WTC11 (cell line): ENCODE results near the gene DKK3. TPM values are rescaled to one million over a fixed set of nuclear protein-coding genes. Genes with fewer than 3 reads are reported as not detected.

Source experiments
- ATAC-seq: fragments of 200-7000 bp; cut with Tn5 transposase; 2 replicates; pipeline ENCODE4 v1.10.0; 2021; ENCODE audit warnings: mild to moderate bottlenecking, moderate library complexity
- CTCF ChIA-PET: fragments of 300-600 bp; sonication (Branson Sonifier 250); formaldehyde crosslinking; loops from one replicate; lab custom pipeline; 2021; ENCODE audit warnings: antibody characterized with exemption; lab: Charles Lee
- POLR2A ChIA-PET: fragments of 350-600 bp; sonication (Branson Sonifier 250); formaldehyde crosslinking; loops from one replicate; lab custom pipeline; 2021; ENCODE audit warnings: antibody characterized with exemption; lab: Charles Lee
- DNase-seq: peaks from one replicate; pipeline ENCODE4 v3.0.0; 2021; ENCODE audit warnings: low spot score
- H3K27ac Mint-ChIP-seq: 2 replicates; pipeline ENCODE4 v1.8.0; 2021; ENCODE audit warnings: mixed read lengths
- H3K27me3 Mint-ChIP-seq: 2 replicates; pipeline ENCODE4 v1.8.0; 2021; ENCODE audit warnings: low read depth, mild to moderate bottlenecking, moderate library complexity, mixed read lengths
- H3K36me3 Mint-ChIP-seq: 2 replicates; pipeline ENCODE4 v1.8.0; 2021; ENCODE audit warnings: mixed read lengths
- H3K4me1 Mint-ChIP-seq: 2 replicates; pipeline ENCODE4 v1.8.0; 2022; ENCODE audit warnings: mixed read lengths
- H3K4me3 Mint-ChIP-seq: 2 replicates; pipeline ENCODE4 v1.8.0; 2021; ENCODE audit warnings: mild to moderate bottlenecking, moderate library complexity, mixed read lengths
- H3K9me3 Mint-ChIP-seq: 2 replicates; pipeline ENCODE4 v1.8.0; 2021; ENCODE audit warnings: mixed read lengths
- ARID4B ChIP-seq: sonication (generic); formaldehyde crosslinking; IDR thresholded peaks from 2 replicates; pipeline ENCODE4 v1.8.0; 2023; ENCODE audit warnings: missing genetic modification reagents, mild to moderate bottlenecking, borderline replicate concordance
- ATF1 ChIP-seq: sonication (generic); formaldehyde crosslinking; IDR thresholded peaks from 2 replicates; pipeline ENCODE4 v1.8.1; 2023; ENCODE audit warnings: mild to moderate bottlenecking, moderate library complexity, missing genetic modification reagents
- ATF3 ChIP-seq: sonication (generic); formaldehyde crosslinking; conservative IDR thresholded peaks from 2 replicates; pipeline ENCODE4 v1.8.1; 2022; ENCODE audit warnings: mild to moderate bottlenecking, missing genetic modification reagents
- CREB1 ChIP-seq: sonication (generic); formaldehyde crosslinking; IDR thresholded peaks from 2 replicates; pipeline ENCODE4 v1.8.0; 2023; ENCODE audit warnings: mild to moderate bottlenecking, missing genetic modification reagents
- ERG ChIP-seq: fragments of 250-450 bp; sonication (Bioruptor Pico); IDR thresholded peaks from 2 replicates; pipeline ENCODE4 v1.8.0; 2021; ENCODE audit warnings: mild to moderate bottlenecking
- ESRRA ChIP-seq: sonication (generic); formaldehyde crosslinking; IDR thresholded peaks from 2 replicates; pipeline ENCODE4 v1.8.1; 2022; ENCODE audit warnings: mild to moderate bottlenecking, missing genetic modification reagents, borderline replicate concordance
- FOXJ3 ChIP-seq: sonication (generic); formaldehyde crosslinking; IDR thresholded peaks from 2 replicates; pipeline ENCODE4 v1.9.0; 2021; ENCODE audit warnings: missing genetic modification reagents, mild to moderate bottlenecking, borderline replicate concordance
- GABPB1 ChIP-seq: sonication (generic); formaldehyde crosslinking; IDR thresholded peaks from 2 replicates; pipeline ENCODE4 v1.8.1; 2023; ENCODE audit warnings: mild to moderate bottlenecking, missing genetic modification reagents
- HMGXB4 ChIP-seq: sonication (generic); formaldehyde crosslinking; IDR thresholded peaks from 2 replicates; pipeline ENCODE4 v1.8.1; 2023; ENCODE audit warnings: mild to moderate bottlenecking, moderate library complexity, missing genetic modification reagents
- KAT7 ChIP-seq: sonication (generic); formaldehyde crosslinking; IDR thresholded peaks from 2 replicates; pipeline ENCODE4 v1.8.1; 2023; ENCODE audit warnings: missing genetic modification reagents, mild to moderate bottlenecking, borderline replicate concordance
- NR1H2 ChIP-seq: sonication (generic); formaldehyde crosslinking; IDR thresholded peaks from 2 replicates; pipeline ENCODE4 v1.9.0; 2021; ENCODE audit warnings: mild to moderate bottlenecking, moderate library complexity, missing genetic modification reagents
- SOX15 ChIP-seq: fragments of 250-450 bp; sonication (Bioruptor Pico); IDR thresholded peaks from 2 replicates; pipeline ENCODE4 v1.9.0; 2021; ENCODE audit warnings: mild to moderate bottlenecking
- STAT6 ChIP-seq: sonication (generic); formaldehyde crosslinking; conservative IDR thresholded peaks from 2 replicates; pipeline ENCODE4 v1.8.1; 2023; ENCODE audit warnings: mild to moderate bottlenecking, low read depth, missing genetic modification reagents, moderate library complexity
- TCF7 ChIP-seq: sonication (generic); formaldehyde crosslinking; IDR thresholded peaks from 2 replicates; pipeline ENCODE4 v1.8.0; 2022; ENCODE audit warnings: mild to moderate bottlenecking, low read depth, missing genetic modification reagents, moderate library complexity
- TEAD4 ChIP-seq: sonication (generic); formaldehyde crosslinking; IDR thresholded peaks from 2 replicates; pipeline ENCODE4 v1.8.0; 2022; ENCODE audit warnings: mild to moderate bottlenecking, missing genetic modification reagents
- ZNF263 ChIP-seq: sonication (generic); formaldehyde crosslinking; IDR thresholded peaks from 2 replicates; pipeline ENCODE4 v1.8.1; 2022; ENCODE audit warnings: low read depth, mild to moderate bottlenecking, moderate library complexity, missing genetic modification reagents
- ZNF396 ChIP-seq: fragments of 250-450 bp; sonication (Bioruptor Pico); IDR thresholded peaks from 2 replicates; pipeline ENCODE4 v1.8.0; 2021; ENCODE audit warnings: mild to moderate bottlenecking, moderate library complexity, borderline replicate concordance
- ZNF416 ChIP-seq: fragments of 250-450 bp; sonication (Bioruptor Pico); IDR thresholded peaks from 2 replicates; pipeline ENCODE4 v1.9.0; 2021; ENCODE audit warnings: mild to moderate bottlenecking, inconsistent platforms
- total RNA-seq: library from RNA; stranded (reverse); gene quantifications from 3 replicates; pipeline ENCODE4 v1.2.3, GENCODE V29; 2021
- TF ChIP-seq, protein P1 (sequence below): fragments of 250-450 bp; sonication (Bioruptor Pico); IDR thresholded peaks from 2 replicates; pipeline ENCODE4 v1.9.0; 2021; ENCODE audit warnings: moderate library complexity, mild to moderate bottlenecking, inconsistent platforms, borderline replicate concordance
- TF ChIP-seq, protein P2 (sequence below): sonication (generic); formaldehyde crosslinking; IDR thresholded peaks from 2 replicates; pipeline ENCODE4 v1.8.1; 2022; ENCODE audit warnings: missing genetic modification reagents, borderline replicate concordance
- TF ChIP-seq, protein P3 (sequence below): sonication (generic); formaldehyde crosslinking; IDR thresholded peaks from 2 replicates; pipeline ENCODE4 v1.8.1; 2022; ENCODE audit warnings: low read depth, mild to moderate bottlenecking, moderate library complexity, missing genetic modification reagents, borderline replicate concordance

DKK3 gene
- total RNA-seq, 1 experiment from 2014 or later = 17.6 TPM

- no peak for ATAC-seq
- Mint-ChIP-seq H3K4me3 (no peak overlapping the region), H3K9me3 (no peaks in the 10 kb centered on the region), H3K4me1 (peaks cover 19% of the 10 kb centered on the region), H3K27me3 (no peaks in the 10 kb centered on the region; the same call in 1 of the 2 replicates), H3K36me3 (peaks cover 3% of the 10 kb centered on the region; the same call in 1 of the 2 replicates), H3K27ac (no peak overlapping the region)
- DNase-seq = no peak
- ChIA-PET CTCF (interaction anchor here (2.9 kb wide), 1 partner anchor 15 kb away, joined by 11 read pairs; no protein-coding TSS in a partner anchor), POLR2A (no interaction called here)
- TF ChIP-seq GABPB1 (no peak), ERG (CRISPR knock-in tag) (no peak), ZNF416 (no peak), SOX15 (CRISPR knock-in tag) (no peak), KAT7 (no peak), ESRRA (CRISPR knock-in tag) (no peak), TCF7 (CRISPR knock-in tag) (no peak), HMGXB4 (no peak), TEAD4 (CRISPR knock-in tag) (no peak), ATF1 (CRISPR knock-in tag) (no peak)
These were observed 27.1 kb downstream of the DKK3 start for GRCh38 chr11:11981364-11981763.

- H3K27me3 Mint-ChIP-seq = no peaks in the 10 kb centered on the region; the same call in 1 of the 2 replicates
- POLR2A ChIA-PET = no interaction called here
- CTCF ChIA-PET = interaction anchor here (0.7 to 2.3 kb wide), 2 partner anchors 14 to 493 kb away, joined by 3 to 10 read pairs; no protein-coding TSS in a partner anchor
- H3K36me3 Mint-ChIP-seq = peaks cover 3% of the 10 kb centered on the region; the same call in 1 of the 2 replicates
- H3K4me1 Mint-ChIP-seq = peaks cover 20% of the 10 kb centered on the region
- H3K4me3 Mint-ChIP-seq = no peak overlapping the region
- ATAC-seq (no peak), DNase-seq (no peak)
- no peak overlapping the region for H3K27ac Mint-ChIP-seq
- no peaks in the 10 kb centered on the region for H3K9me3 Mint-ChIP-seq
- TF ChIP-seq ATF3 = no peak
- TF ChIP-seq, protein P1, sequence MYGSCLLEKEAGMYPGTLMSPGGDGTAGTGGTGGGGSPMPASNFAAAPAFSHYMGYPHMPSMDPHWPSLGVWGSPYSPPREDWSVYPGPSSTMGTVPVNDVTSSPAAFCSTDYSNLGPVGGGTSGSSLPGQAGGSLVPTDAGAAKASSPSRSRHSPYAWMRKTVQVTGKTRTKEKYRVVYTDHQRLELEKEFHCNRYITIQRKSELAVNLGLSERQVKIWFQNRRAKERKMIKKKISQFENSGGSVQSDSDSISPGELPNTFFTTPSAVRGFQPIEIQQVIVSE = no peak
- TF ChIP-seq NR1H2 (CRISPR knock-in tag) = no peak
- TF ChIP-seq SOX15 (CRISPR knock-in tag) = no peak
- no peak for TF ChIP-seq ESRRA (CRISPR knock-in tag)
- TF ChIP-seq, protein P2, sequence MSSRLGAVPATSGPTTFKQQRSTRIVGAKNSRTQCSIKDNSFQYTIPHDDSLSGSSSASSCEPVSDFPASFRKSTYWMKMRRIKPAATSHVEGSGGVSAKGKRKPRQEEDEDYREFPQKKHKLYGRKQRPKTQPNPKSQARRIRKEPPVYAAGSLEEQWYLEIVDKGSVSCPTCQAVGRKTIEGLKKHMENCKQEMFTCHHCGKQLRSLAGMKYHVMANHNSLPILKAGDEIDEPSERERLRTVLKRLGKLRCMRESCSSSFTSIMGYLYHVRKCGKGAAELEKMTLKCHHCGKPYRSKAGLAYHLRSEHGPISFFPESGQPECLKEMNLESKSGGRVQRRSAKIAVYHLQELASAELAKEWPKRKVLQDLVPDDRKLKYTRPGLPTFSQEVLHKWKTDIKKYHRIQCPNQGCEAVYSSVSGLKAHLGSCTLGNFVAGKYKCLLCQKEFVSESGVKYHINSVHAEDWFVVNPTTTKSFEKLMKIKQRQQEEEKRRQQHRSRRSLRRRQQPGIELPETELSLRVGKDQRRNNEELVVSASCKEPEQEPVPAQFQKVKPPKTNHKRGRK (CRISPR knock-in tag) = no peak
- TF ChIP-seq ARID4B = no peak
- no peak for TF ChIP-seq FOXJ3 (CRISPR knock-in tag)
- no peak for TF ChIP-seq ZNF396 (CRISPR knock-in tag)
- TF ChIP-seq CREB1 (CRISPR knock-in tag) = no peak
- no peak for TF ChIP-seq STAT6 (CRISPR knock-in tag)
- TF ChIP-seq, protein P3, sequence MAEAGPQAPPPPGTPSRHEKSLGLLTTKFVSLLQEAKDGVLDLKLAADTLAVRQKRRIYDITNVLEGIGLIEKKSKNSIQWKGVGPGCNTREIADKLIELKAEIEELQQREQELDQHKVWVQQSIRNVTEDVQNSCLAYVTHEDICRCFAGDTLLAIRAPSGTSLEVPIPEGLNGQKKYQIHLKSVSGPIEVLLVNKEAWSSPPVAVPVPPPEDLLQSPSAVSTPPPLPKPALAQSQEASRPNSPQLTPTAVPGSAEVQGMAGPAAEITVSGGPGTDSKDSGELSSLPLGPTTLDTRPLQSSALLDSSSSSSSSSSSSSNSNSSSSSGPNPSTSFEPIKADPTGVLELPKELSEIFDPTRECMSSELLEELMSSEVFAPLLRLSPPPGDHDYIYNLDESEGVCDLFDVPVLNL (CRISPR knock-in tag) = no peak
- no peak for TF ChIP-seq ZNF263
These were observed 27.6 kb downstream of the DKK3 start for GRCh38 chr11:11980841-11981308.
